HG02623 (cell line): ENCODE measurements around the gene PGA4.
"Not testable (repeated sequence)": the region's sequence is repeated elsewhere in the genome, so short reads cannot be mapped to it uniquely, and the experiment has no call there.

ENCODE experiments used
- ATAC-seq: cut with Tn5 transposase; IDR thresholded peaks from one replicate; pipeline ENCODE4 v1.9.1; 2021; ENCODE audit warnings: moderate library complexity; ENCODE audit not compliant: unreplicated experiment

The PGA4 gene

DNA sequence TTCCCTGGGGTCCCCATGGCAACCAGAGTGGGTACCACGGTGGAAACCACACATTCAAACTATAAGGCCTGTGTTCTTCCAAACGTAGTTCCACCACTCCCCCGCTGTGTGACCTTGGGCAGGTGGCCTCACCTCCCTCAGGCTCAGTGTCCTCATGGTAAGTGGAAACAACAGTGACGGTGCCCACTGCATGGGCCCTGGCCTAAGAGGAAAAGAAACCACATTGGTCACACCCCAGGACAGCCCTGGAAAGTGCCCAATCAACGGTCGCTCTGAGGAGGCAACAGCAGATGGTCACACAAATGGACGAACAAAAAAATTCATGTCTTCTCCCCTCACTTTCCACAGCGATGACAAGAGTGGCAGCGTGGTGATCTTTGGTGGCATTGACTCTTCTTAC, 25.9 kb downstream of the PGA4 start:
- ATAC-seq: not testable (repeated sequence)

DNA sequence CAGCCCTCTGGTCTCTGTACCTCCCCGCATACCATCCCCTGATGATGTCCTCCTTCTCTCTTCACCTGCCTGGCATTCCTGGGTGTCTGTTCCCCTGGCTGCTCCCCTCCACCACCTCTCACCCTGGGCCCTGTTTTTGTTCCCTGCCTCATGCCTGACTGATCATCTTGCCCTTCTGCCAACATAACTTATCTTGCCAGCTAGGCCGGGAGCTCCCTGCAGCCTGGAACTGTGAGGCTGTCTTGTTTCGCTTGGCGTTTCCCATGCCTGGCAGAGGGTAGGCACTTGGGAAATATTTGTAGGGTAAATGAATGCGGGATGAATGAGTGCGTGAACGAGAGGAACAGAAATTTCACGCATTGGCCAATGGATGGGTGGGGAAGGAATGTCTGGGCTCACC, 27.1 kb downstream of the PGA4 start:
- not testable (repeated sequence) for ATAC-seq

GRCh38 chr11:61250796-61251765, 28.9 kb downstream of the PGA4 start:
- not testable (repeated sequence) for ATAC-seq

- ATAC-seq: not testable (repeated sequence)
Measured at GRCh38 chr11:61252332-61252731, 30.2 kb downstream of the PGA4 start.

- ATAC-seq: no peak
Measured at GRCh38 chr11:61254403-61255025, 32.4 kb downstream of the PGA4 start.

DNA sequence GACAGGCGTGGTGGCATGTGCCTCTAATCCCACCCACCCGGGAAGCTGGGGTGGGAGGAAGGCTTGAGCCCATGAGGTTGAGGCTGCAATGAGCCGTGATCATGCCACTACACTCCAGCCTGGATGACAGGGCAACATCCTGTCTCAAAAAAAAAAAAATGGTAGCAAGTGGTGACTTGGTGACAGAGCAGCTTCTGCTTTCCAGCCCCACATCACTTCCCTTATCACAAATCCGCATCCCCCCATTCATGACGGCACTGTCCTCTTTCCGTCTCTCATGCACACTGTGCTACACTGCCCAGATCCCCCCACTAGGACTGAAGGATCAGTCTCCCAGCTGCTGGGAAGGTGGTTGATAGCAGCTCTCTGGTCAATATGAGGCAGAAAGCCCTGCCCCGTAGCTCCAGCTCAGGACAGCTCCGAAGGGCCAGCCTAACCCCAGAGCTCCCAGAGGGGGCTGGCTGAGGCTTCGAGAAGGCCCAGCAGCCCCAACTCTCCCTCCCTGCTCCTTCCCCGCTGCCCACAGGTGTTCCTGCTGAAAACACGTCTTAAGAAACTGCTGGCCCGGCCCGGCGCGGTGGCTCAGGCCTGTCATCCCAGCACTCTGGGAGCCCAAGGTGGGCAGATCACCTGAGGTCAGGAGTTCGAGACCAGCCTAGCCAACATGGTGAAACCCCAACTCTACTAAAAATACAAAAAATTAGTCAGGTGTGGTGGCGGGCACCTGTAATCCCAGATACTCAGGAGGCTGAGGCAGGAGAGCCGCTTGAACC, 34.7 kb downstream of the PGA4 start:
- no peak for ATAC-seq

- ATAC-seq: no peak
Measured at GRCh38 chr11:61258546-61258945, 36.4 kb downstream of the PGA4 start.

DNA sequence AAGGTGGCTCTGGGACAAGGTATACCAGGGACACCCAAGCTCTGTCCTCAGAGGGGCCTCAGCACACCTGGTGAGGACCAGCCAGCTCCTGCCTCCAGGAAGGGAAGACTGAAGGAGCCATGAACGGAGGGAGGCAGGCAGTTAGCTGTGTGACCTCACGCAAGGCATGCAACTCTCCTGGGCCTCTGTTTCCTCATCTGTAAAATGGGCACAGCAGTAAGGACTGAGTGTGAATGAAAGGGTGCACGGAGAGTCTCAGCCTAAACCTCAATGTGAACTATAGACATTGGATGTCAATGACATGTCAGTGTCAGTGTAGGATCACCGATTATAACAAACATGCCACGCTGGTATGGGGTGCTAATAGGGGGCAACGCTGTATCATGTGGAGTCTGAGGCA, 37.2 kb downstream of the PGA4 start:
- ATAC-seq: no peak

GRCh38 chr11:61264371-61264770, 42.2 kb downstream of the PGA4 start:
- no peak for ATAC-seq

GRCh38 chr11:61264795-61265194, 42.6 kb downstream of the PGA4 start:
- no peak for ATAC-seq

DNA sequence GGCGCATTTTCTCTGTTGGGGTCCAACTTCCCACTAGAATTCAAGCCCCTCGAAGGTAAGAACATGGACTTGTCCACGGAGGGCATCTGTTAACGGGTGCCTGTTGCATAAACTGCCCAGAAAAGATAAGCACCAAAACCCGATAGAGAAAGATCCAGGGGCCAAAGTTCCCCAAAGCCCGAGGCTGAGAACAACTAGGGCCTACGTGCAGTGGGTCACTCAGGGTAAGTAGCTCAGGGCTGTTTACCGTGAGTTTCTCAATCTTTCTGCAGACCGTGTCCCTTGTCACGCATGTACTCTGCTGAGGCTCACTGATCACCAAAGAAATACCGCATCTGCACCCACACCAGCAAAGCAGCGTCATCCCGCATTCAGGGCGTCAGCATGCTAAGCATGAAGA, 43.2 kb downstream of the PGA4 start:
- ATAC-seq: no peak

DNA sequence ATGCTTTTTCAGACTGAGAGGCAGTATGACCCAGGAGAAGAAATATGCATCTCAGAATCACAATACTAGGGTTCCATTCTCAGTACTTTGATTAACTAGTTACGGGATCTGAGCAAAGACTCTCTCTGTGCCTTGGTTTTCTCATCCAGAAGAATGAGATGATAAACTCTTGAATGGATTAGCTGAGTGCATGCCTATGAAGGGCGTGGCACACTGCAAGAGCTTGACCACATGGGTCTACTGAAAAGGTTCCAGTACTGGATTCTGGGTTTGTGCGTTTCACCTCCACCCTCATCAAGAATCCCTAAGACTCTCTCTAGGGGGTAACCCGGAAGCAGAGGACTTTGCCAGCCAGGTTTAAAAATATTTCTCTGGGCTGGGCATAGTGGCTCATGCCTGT, 44.5 kb downstream of the PGA4 start:
- no peak for ATAC-seq

- ATAC-seq: no peak
Measured at GRCh38 chr11:61267437-61267841, 45.3 kb downstream of the PGA4 start.

DNA sequence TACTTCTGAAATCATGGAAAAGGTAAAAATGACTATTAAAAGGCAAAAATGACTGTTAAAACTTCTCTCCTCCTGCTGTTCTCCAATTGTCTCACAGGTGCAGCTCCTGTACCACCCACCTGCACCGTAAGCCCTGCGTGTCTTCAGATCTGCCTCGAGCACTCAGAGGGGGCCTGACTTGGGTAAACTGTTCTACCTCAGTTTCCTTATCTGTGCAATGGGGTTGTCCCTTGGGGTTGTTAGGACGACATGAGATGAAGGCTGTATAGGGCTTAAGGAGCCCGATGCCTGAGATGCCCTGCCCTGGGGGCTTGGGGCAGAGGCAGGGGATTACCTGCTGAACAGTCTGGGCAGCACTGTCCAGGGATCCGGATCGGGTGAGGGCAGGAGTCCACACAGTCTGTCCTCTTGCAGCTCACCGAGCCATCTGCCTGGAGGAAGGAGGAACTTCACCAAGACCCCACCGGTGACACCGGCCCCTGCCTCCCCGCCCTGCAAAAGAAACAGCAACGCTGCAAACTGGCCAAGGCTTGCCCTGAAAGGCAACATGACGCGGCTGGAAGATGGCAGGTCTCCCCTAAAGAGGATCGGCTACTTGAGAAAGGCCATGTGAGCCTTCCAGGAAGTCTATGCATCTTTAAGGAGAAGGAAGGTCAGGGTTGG, 46.6 kb downstream of the PGA4 start:
- no peak for ATAC-seq

DNA sequence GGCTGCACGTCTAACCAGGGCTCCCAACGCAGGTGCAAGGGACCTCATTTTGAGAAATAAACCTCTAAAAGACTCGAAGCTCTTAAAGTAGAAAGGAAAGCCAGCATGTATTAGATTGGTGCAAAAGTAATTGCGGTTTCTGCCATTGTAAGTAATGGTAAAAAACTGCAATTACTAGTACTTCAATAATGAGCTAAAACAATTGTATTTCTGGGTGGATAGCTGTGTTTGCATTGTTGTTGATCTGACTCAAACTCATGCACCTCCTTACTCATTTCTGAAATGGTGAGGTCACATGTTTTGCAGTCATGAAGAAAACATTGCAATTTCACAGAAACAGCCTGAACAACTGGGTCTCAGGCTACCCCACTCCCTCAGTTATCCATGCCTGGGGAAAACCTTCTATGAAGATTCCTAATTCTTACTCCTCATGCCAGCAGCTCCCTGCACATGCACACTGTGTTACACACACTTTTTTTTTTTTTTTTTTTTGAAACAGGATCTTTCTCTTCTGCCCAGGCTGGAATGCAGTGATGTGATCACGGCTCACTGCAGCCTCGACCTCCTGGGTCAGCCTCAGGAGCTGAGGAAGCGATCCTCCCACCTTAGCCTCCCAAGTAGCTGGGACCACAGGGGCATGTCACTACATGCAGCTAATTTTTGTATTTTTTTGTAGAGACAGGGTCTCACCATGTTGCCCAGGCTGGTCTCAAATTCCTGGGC, 48.4 kb downstream of the PGA4 start:
- no peak for ATAC-seq

DNA sequence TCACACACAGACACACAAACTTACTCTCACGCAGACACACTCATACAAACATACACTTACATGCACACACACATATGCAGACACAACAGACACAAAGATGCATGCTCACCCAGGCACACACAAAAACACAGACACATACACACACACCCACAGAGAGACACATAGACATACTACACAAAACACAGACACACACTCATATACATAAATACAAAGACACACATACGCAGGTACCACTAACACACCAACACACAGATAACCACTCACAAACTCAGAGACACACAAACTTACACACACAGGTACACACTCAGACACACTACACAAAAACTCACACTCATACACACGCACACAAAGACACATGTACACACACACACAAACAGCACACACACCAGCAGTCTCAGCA, 50.6 kb downstream of the PGA4 start:
- ATAC-seq: no peak

GRCh38 chr11:61273178-61274078, 51.3 kb downstream of the PGA4 start:
- ATAC-seq: no peak

DNA sequence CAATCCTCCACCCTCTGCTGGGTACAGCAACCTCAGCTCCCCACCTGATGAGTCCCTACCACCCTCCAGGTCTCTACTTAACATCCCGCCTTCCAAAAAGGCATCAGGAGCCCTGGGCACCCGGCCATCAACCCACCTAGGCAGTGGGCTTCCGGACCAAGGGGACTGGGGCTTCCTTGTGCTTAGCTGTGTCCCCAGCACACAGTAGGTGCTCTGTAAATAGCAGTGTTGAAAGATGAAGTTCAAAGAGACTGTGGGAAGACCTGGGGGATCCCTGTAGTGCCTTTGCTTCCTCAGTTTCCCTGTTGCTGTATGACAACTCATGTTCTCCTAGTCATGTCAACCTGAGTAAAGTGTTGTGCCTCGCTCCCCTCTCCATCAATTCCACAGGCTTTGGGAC, 51.9 kb downstream of the PGA4 start:
- ATAC-seq: no peak

GRCh38 chr11:61275191-61275590, 53.0 kb downstream of the PGA4 start:
- ATAC-seq: no peak
